Inflammatory macrophage (primary cell): Measurements from ENCODE around the gene MAP1B.

Experiments
- DNase-seq, 2 donors: peaks; one replicate each; pipeline ENCODE4 v3.0.0-alpha.2; 2020 to 2022

Gene MAP1B

GRCh38 chr5:72199681-72200080, 92.4 kb downstream of the MAP1B start:
- no peak for DNase-seq

- no peak for DNase-seq
Measured at GRCh38 chr5:72202331-72202825, 95.1 kb downstream of the MAP1B start.

DNA sequence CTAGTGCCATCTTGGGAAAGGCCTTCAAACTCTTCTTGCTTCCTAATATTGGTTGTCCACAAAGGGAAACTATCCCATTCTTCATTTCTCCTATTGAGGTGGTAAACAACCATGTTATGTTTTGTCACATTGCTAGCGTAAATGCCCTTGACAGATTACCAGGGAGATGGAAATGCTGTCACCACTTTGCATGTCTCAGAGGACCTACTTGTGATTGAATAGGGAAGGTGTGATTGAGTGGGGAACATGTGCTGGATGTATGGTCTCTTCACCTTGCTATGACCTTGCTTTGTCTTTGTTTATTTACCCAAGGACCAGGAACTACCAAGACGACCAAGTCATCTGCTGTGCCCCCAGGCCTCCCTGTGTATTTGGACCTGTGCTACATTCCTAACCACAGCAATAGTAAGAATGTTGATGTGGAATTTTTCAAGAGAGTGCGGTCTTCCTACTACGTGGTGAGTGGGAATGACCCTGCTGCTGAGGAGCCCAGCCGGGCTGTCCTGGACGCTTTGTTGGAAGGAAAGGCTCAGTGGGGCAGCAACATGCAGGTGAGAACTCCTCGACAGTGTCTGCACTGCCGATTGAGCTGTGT, 96.1 kb downstream of the MAP1B start:
- DNase-seq = no peak

GRCh38 chr5:72204946-72205345, 97.7 kb downstream of the MAP1B start:
- DNase-seq = no peak

DNA sequence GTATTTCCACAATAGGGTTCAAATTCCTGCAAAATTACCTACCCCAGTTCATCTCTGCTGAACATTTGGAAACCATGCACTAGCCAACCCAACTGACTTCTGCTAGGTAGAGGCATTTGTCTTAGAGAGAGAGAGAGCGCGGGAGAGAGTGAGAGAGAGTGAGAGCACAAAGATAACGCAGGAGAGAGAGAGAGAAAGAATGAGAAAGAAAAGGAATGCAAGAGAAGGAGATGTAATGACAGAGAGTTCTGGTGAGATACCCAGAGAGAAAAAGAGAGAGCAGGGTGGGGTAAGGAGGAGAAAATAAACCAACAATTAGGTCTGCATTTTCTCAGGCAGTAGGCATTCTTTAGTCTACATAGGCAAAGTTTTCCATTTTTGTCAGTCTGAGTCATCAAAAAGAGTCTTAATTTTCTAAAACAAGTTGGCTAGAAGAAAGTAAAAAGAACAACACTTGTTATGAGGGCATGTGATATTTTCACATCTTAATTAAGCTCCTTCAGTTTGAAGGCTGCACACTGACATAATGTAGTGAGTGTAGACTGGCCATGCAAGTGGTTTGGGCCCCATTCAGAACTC, 98.2 kb downstream of the MAP1B start:
- no peak for DNase-seq

DNA sequence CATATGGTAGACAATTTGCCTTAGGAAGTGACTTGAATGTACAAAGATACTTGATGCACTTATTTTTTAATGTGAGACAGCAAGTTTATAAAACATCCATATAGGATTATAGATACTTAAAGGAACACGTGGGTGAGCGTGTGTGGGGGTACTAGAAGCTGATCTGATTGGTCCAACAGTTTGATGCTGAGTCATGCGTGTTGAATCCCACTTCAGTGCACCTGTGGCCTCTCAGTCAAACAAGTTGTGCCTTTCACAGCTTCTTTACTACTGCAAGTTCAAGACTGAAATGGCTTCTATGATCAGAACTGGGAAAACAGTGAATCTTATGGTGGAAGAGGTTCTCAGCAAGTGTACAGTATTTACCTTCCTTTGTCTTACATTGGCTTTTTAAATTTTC, 98.9 kb downstream of the MAP1B start:
- no peak for DNase-seq

- no peak for DNase-seq
Measured at GRCh38 chr5:72206994-72207393, 99.7 kb downstream of the MAP1B start.

DNA sequence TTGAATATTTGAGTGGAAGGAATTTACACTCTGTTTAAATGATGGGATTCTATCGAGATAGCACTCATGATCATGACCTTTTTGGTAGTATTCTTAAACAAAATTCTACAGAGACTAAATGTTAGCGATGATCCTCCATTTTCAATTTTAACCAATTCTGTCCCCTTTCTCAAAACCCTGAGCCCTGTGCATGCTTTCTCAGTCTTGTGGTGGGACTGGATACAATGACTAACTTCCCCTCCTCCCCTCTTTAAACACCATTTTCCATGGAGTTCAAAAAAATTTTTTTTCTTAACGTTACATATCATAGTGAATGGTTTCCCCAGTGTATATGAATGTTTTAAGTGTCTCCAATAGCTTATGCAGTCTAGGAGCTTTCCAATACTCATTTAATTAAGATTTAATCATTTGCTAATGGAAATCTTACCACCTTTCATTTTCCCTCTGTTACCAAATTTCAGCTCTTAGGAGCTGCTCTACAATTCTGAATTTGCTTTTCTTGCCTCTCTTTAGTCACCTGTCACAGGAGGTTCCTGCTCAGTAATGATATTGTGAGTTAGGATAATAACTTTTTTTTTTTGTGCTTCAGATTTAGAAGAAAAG, 101.2 kb downstream of the MAP1B start:
- DNase-seq = no peak

- DNase-seq = no peak
Measured at GRCh38 chr5:72209147-72210115, 102.2 kb downstream of the MAP1B start.

DNA sequence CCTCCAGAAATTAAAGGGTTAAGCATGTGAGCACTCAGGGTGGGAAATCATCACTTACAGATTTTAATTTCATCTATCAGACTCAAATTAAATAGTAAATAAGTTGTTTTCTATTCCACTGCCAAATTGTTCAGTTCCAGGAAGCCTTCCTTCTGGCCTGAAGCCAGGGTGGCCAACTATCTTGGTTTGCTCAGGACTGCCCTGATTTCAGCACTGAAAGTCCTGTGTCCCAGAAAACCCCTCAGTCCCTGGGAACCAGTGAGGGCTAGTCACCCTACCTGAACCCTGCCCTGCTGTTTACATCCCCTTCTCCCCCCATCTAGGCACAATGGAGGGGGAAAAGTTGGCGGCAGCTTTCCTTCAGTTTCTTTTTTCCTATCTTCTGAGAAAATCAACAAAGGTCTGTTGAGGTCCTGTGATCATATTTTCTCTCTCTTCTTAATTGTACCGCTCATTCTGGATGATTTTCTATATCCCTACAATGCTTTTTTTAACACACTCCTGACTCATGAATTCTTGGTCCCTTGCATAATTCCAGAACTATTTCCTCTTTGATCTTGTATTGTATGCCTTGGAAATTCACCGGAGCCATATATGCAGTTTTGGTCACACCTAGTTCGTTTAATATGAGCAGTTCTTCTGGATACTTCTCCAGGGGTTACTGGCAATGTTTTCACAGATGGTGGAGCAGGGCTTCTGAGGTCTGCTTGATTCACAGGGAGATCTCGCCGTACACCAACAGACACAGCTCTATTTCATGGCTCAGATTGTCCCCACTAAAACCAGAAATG, 103.8 kb downstream of the MAP1B start:
- DNase-seq = no peak

GRCh38 chr5:72212171-72212570, 104.9 kb downstream of the MAP1B start:
- DNase-seq = no peak

- no peak for DNase-seq
Measured at GRCh38 chr5:72213482-72213881, 106.2 kb downstream of the MAP1B start.

- no peak for DNase-seq
Measured at GRCh38 chr5:72214168-72214567, 106.9 kb downstream of the MAP1B start.

DNA sequence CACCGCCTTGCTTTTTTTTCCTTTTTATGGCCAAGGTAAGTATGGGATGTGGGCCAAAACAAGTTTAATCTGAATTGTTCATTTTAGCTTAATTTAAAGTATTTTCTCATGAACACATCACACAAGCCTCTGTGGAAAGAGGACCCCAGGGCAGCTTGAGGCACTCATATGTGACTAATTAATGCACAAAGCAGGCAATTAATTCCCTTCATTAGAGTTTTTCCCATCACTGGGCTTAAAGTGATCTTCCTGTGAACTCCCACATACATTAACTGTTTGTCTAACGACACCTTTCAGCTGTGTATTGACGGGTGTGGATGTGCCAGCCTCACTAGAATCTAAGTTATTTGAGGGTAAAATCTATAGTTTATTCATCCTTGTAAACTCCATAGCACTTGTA, 109.5 kb downstream of the MAP1B start:
- no peak for DNase-seq

- DNase-seq = no peak
Measured at GRCh38 chr5:72221099-72221498, 113.8 kb downstream of the MAP1B start.

- no peak for DNase-seq
Measured at GRCh38 chr5:72221541-72221940, 114.3 kb downstream of the MAP1B start.

- no peak for DNase-seq
Measured at GRCh38 chr5:72222521-72222920, 115.2 kb downstream of the MAP1B start.

GRCh38 chr5:72223371-72223770, 116.1 kb downstream of the MAP1B start:
- DNase-seq = no peak

GRCh38 chr5:72224946-72225463, 117.7 kb downstream of the MAP1B start:
- no peak for DNase-seq

- no peak for DNase-seq
Measured at GRCh38 chr5:72225741-72226140, 118.5 kb downstream of the MAP1B start.

- DNase-seq = no peak
Measured at GRCh38 chr5:72226950-72227349, 119.7 kb downstream of the MAP1B start.

- DNase-seq = no peak
Measured at GRCh38 chr5:72228960-72229359, 121.7 kb downstream of the MAP1B start.
